Activated CD4-positive, alpha-beta T cell treated with anti-CD3 and anti-CD28 coated beads for 36 hours (primary cell): ENCODE results near the gene SMIM14. TPM values are rescaled to one million over a fixed set of nuclear protein-coding genes. Genes with fewer than 3 reads are reported as not detected.
"Not testable (repeated sequence)": the region's sequence is repeated elsewhere in the genome, so short reads cannot be mapped to it uniquely, and the experiment has no call there.

Source experiments
- ATAC-seq: fragments of 200-7000 bp; cut with Tn5 transposase; one replicate; pipeline ENCODE4 v1.10.0; 2021; ENCODE audit warnings: mild to moderate bottlenecking, moderate library complexity
- CTCF ChIA-PET: fragments of 350-600 bp; sonication (Branson Sonifier 250); formaldehyde crosslinking; loops from one replicate; lab custom pipeline; 2021; ENCODE audit warnings: antibody characterized with exemption; lab: Charles Lee
- POLR2A ChIA-PET: fragments of 350-600 bp; sonication (Branson Sonifier 250); formaldehyde crosslinking; loops from one replicate; lab custom pipeline; 2021; ENCODE audit warnings: antibody characterized with exemption, inconsistent platforms; lab: Charles Lee
- DNase-seq: peaks from one replicate; pipeline ENCODE4 v3.0.0-alpha.2; 2020
- H3K27ac Mint-ChIP-seq: one replicate; pipeline ENCODE4 v1.8.0; 2021; ENCODE audit warnings: mixed read lengths
- H3K27me3 Mint-ChIP-seq: one replicate; pipeline ENCODE4 v1.8.0; 2021; ENCODE audit warnings: mixed read lengths
- H3K36me3 Mint-ChIP-seq: one replicate; pipeline ENCODE4 v1.8.0; 2021; ENCODE audit warnings: low read depth, mixed read lengths
- H3K4me1 Mint-ChIP-seq: one replicate; pipeline ENCODE4 v1.8.0; 2021; ENCODE audit warnings: mixed read lengths
- H3K4me3 Mint-ChIP-seq: one replicate; pipeline ENCODE4 v1.8.0; 2021; ENCODE audit warnings: mild to moderate bottlenecking, moderate library complexity, mixed read lengths
- H3K9me3 Mint-ChIP-seq: one replicate; pipeline ENCODE4 v1.8.0; 2021; ENCODE audit warnings: low read depth, mixed read lengths
- intact Hi-C, 2 experiments: fragments of 100-400 bp; cut with DNase I in 1 of 2; cut with micrococcal nuclease in 1 of 2; formaldehyde crosslinking; loops; one replicate each; pipeline versions ENCODE4 v1.14.2 to v1.15.1; 2022 to 2024; cut with DNase I, micrococcal nuclease
- total RNA-seq, 2 experiments: library from RNA; stranded (reverse); gene quantifications; one replicate each; pipeline ENCODE4 v1.2.3, GENCODE V29; 2021

Gene SMIM14
- total RNA-seq, 2 experiments from 2014 or later = 1.4 to 2.0 TPM

DNA sequence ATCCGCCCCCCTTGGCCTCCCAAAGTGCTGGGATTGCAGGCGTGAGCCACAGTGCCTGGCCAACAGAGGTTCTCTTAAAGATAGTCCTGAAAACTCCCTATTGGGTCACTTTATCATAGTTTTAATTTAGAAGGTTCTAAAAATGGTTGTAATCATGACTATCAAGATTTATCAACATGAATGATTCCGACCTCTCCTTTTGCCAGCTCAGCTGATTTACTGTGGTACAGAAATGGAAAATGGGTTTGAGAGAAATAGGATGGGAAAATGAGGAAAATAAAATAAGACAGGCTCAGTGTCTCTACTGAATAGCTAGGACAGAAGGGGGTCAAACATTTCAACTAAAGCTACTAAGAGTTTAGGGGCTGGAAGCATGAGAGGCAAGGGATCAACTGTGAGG is 83.2 kb downstream of the SMIM14 start:
- Mint-ChIP-seq H3K27me3 (no peaks in the 10 kb centered on the region), H3K4me1 (no peaks in the 10 kb centered on the region), H3K36me3 (peaks cover 3% of the 10 kb centered on the region), H3K9me3 (no peaks in the 10 kb centered on the region), H3K4me3 (no peak overlapping the region), H3K27ac (no peak overlapping the region)
- DNase-seq = no peak
- ATAC-seq = no peak
- POLR2A ChIA-PET = no interaction called here
- intact Hi-C loops = no loop called here
- CTCF ChIA-PET = no interaction called here

DNA sequence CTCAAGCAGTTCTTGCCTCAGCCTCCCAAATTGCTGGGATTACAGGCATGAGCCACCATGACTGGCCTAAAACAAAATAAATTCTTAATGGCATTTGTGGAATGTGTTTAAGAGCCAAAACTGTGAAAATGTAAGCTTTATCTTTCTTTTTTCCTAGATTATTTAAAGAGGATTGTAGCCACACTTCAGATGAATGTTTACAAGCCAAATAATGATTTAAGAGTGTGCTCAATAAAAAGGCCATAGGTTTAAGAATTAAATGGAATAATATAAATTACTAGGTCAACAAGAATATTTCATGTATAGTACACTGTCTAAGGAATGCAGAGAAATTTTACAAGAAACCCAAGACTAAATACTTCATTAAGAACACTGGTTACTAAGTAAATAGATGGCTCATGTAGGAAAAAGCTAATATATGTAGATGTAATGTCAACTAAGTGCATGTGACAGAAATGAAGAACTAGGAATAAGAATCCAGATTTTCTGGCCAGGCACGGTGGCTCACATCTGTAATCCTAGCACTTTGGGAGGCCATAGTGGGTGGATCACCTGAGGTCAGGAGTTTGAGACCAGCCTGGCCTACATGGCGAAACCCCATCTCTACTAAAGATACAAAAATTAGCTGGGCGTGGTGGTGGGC is 90.1 kb downstream of the SMIM14 start:
- Mint-ChIP-seq H3K9me3 (no peaks in the 10 kb centered on the region), H3K36me3 (no peaks in the 10 kb centered on the region), H3K4me1 (no peaks in the 10 kb centered on the region), H3K4me3 (no peak overlapping the region), H3K27ac (no peak overlapping the region), H3K27me3 (no peaks in the 10 kb centered on the region)
- ChIA-PET POLR2A (no interaction called here), CTCF (interaction anchor here (0.7 kb wide), 1 partner anchor 652 kb away, joined by 3 read pairs; no protein-coding TSS in a partner anchor)
- intact Hi-C loops = no loop called here
- DNase-seq (no peak), ATAC-seq (no peak)

GRCh38 chr4:39544580-39545315 is 93.9 kb downstream of the SMIM14 start:
- Mint-ChIP-seq H3K27ac (no peak overlapping the region), H3K36me3 (no peaks in the 10 kb centered on the region), H3K4me1 (no peaks in the 10 kb centered on the region), H3K4me3 (no peak overlapping the region), H3K9me3 (no peaks in the 10 kb centered on the region), H3K27me3 (no peaks in the 10 kb centered on the region)
- ATAC-seq = no peak
- ChIA-PET CTCF (interaction anchor here (0.5 kb wide), 1 partner anchor 18 kb away, joined by 3 read pairs; the partner anchor contains the start of gene UGDH), POLR2A (no interaction called here)
- DNase-seq = no peak
- intact Hi-C loops = no loop called here

- H3K27ac Mint-ChIP-seq, ATAC-seq, H3K27me3 Mint-ChIP-seq, CTCF ChIA-PET, H3K36me3 Mint-ChIP-seq, H3K4me1 Mint-ChIP-seq, intact Hi-C loops, DNase-seq, H3K9me3 Mint-ChIP-seq, H3K4me3 Mint-ChIP-seq, POLR2A ChIA-PET: not testable (repeated sequence)
These were observed 94.6 kb downstream of the SMIM14 start for GRCh38 chr4:39544080-39544479.

DNA sequence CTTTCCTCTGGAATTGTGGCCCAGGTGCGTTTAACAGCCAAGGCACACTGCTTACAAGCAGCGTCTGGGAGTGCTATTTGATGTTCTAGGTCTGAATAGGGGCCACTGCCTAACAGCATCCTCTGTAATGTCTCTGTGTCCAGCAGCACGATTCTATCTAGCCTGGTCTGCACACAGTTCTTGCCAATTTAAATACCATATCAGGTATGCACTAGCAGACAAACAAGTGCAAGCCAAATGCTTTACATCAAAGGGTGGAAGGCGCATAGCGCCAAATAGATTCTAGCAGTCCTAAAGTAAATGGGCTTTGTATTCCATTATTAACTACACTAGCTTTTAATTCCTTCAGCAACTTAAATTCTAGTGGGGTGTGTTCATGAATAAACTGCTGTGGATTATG is 95.6 kb downstream of the SMIM14 start:
- Mint-ChIP-seq H3K9me3 (no peaks in the 10 kb centered on the region), H3K4me1 (no peaks in the 10 kb centered on the region), H3K27ac (no peak overlapping the region), H3K27me3 (no peaks in the 10 kb centered on the region), H3K36me3 (no peaks in the 10 kb centered on the region), H3K4me3 (no peak overlapping the region)
- DNase-seq = no peak
- ATAC-seq = no peak
- ChIA-PET POLR2A (no interaction called here), CTCF (no interaction called here)
- intact Hi-C loops = no loop called here

DNA sequence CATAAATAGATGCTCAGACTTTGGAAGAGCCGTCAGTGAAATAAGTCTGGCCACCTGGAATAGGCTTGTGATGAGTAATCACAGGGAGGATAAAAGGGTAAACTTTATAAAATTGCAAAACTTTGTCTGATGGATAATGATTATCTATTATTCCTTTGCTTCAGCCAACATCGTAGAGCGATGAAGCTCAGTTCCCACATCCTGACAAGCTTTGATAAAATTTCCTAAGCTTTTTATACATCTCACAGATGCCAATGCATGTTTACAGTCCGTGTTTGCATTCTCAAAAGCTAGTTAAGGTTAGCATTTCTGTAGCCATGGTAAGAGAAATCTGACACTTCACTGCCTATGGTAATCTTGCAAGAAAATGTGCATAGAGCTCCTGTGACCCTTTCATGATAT is 96.1 kb downstream of the SMIM14 start:
- no peak for ATAC-seq
- ChIA-PET POLR2A (no interaction called here), CTCF (interaction anchor here (0.7 kb wide), 1 partner anchor 20 kb away, joined by 3 read pairs; no protein-coding TSS in a partner anchor)
- Mint-ChIP-seq H3K9me3 (no peaks in the 10 kb centered on the region), H3K4me1 (no peaks in the 10 kb centered on the region), H3K36me3 (no peaks in the 10 kb centered on the region), H3K4me3 (no peak overlapping the region), H3K27ac (no peak overlapping the region), H3K27me3 (no peaks in the 10 kb centered on the region)
- DNase-seq = no peak
- intact Hi-C loops = no loop called here

- Mint-ChIP-seq H3K4me3 (no peak overlapping the region), H3K9me3 (no peaks in the 10 kb centered on the region), H3K4me1 (no peaks in the 10 kb centered on the region), H3K27ac (no peak overlapping the region), H3K27me3 (no peaks in the 10 kb centered on the region), H3K36me3 (no peaks in the 10 kb centered on the region)
- ATAC-seq (no peak), DNase-seq (no peak)
- CTCF ChIA-PET = interaction anchor here (0.7 kb wide), 1 partner anchor 20 kb away, joined by 3 read pairs; no protein-coding TSS in a partner anchor
- POLR2A ChIA-PET = no interaction called here
- intact Hi-C loops = no loop called here
These were observed 96.6 kb downstream of the SMIM14 start for GRCh38 chr4:39541987-39542610.

DNA sequence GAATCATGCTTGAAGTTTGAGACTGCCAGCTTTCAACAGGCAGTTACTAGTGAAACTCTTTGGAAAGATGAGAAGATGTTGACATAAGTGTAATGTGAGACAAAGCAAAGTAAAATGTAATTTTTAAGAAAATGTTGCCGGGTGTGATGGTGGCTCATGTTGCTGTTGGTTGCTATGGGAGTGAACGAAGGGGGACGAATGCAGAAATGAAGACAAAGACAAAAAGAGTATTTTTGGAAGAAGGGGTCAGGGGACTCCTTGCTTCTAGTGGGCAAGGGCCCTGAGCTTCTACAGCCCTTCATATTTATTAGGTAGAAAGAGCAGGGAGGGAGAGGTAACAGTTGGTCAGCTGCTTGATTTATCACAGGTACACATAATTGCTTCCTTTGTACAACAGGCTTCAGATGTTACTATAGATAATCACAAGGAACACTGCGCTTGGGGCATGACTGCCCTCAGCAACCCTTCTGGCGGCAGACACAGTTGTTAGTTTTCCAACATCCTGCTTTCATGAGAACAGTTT is 99.5 kb downstream of the SMIM14 start:
- Mint-ChIP-seq H3K4me3 (no peak overlapping the region), H3K27me3 (no peaks in the 10 kb centered on the region), H3K27ac (no peak overlapping the region), H3K4me1 (no peaks in the 10 kb centered on the region), H3K36me3 (peaks cover 5% of the 10 kb centered on the region), H3K9me3 (no peaks in the 10 kb centered on the region)
- ChIA-PET CTCF (interaction anchor here (0.6 kb wide), 2 partner anchors 119 to 247 kb away, joined by 3 read pairs; no protein-coding TSS in a partner anchor), POLR2A (no interaction called here)
- intact Hi-C loops = no loop called here
- ATAC-seq = no peak
- no peak for DNase-seq

DNA sequence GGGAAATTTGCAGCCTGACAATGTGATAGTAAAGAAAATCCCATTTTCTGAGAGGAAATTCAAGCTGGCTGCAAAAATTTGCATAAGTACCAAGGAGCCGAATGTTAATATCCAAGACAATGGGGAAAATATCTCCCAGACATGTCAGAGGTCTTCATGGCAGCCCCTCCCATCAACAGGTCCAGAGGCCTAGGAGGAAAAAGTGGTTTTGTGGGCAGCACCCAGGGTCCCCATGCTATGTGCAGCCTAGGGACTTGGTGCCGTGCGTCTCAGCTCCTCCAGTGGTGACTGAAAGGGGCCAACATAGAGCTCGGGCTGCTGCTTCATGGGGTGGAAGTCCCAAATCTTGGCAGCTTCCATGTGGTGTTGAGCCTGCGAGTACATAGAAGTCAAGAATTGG is 105.1 kb downstream of the SMIM14 start:
- H3K27ac Mint-ChIP-seq = no peak overlapping the region
- peaks cover 23% of the 10 kb centered on the region for H3K9me3 Mint-ChIP-seq
- CTCF ChIA-PET = interaction anchor here (0.9 kb wide), 1 partner anchor 64 kb away, joined by 6 read pairs; no protein-coding TSS in a partner anchor
- H3K4me1 Mint-ChIP-seq = peaks cover 1% of the 10 kb centered on the region
- DNase-seq (no peak), ATAC-seq (no peak)
- H3K36me3 Mint-ChIP-seq = peaks cover 36% of the 10 kb centered on the region
- H3K27me3 Mint-ChIP-seq = no peaks in the 10 kb centered on the region
- intact Hi-C loops = no loop called here
- POLR2A ChIA-PET = no interaction called here
- no peak overlapping the region for H3K4me3 Mint-ChIP-seq

DNA sequence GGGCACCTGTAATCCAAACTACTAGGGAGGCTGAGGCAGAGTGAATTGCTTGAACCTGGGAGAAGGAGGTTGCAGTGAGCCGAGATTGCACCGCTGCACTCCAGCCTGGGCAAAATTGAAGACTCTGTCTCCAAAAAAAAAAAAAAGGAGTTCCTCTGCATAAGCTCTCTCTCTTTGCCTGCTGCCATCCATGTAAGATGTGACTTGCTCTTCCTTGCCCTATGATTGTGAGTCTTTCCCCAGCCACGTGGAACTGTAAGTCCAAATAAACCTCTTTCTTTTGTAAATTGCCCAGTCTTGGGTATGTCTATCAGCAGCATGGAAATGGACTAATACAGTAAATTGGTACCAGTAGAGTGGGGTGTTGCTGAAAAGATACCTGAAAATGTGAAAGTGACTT is 106.4 kb downstream of the SMIM14 start:
- H3K4me3 Mint-ChIP-seq, ATAC-seq, POLR2A ChIA-PET, DNase-seq, H3K27ac Mint-ChIP-seq, intact Hi-C loops, H3K27me3 Mint-ChIP-seq, H3K4me1 Mint-ChIP-seq: not testable (repeated sequence)
- Mint-ChIP-seq H3K36me3 (peaks cover 36% of the 10 kb centered on the region), H3K9me3 (peaks cover 23% of the 10 kb centered on the region)
- CTCF ChIA-PET = interaction anchor here (0.5 kb wide), 1 partner anchor 304 kb away, joined by 3 read pairs; no protein-coding TSS in a partner anchor

GRCh38 chr4:39530682-39531081 is 108.0 kb downstream of the SMIM14 start:
- CTCF ChIA-PET = no interaction called here
- Mint-ChIP-seq H3K27ac (no peak overlapping the region), H3K4me1 (peaks cover 15% of the 10 kb centered on the region), H3K27me3 (no peaks in the 10 kb centered on the region), H3K36me3 (peaks cover 36% of the 10 kb centered on the region), H3K4me3 (no peak overlapping the region), H3K9me3 (peaks cover 23% of the 10 kb centered on the region)
- ATAC-seq (no peak), DNase-seq (no peak)
- POLR2A ChIA-PET = no interaction called here
- intact Hi-C loops = no loop called here
